Heart right ventricle (tissue), 16 donors: ENCODE results near the gene KIF26A. TPM values are rescaled to one million over a fixed set of nuclear protein-coding genes. Genes with fewer than 3 reads are reported as not detected.

Experiments used
- ATAC-seq, 8 donors: fragments of 200-7000 bp; cut with Tn5 transposase; one replicate each; pipeline ENCODE4 v1.9.1; 2020; ENCODE audit warnings: mild to moderate bottlenecking in 8 of 8, moderate library complexity in 8 of 8, moderate number of reproducible peaks in 1 of 8
- DNase-seq, 2 donors: peaks; one replicate each; pipeline ENCODE4 v3.0.0-alpha.2; 2020
- H3K27ac ChIP-seq, 10 donors: fragments of 200-600 bp; sonication (generic) in 2 of 10; one replicate each; pipeline versions ENCODE4 v1.5.0 to v1.8.0; 2020 to 2022; ENCODE audit warnings: mild to moderate bottlenecking in 3 of 10
- H3K27me3 ChIP-seq, 7 donors: fragments of 200-600 bp; one replicate each; pipeline ENCODE4 v1.8.0; 2021 to 2022; ENCODE audit warnings: mild to moderate bottlenecking in 2 of 7
- H3K36me3 ChIP-seq, 9 donors: fragments of 200-600 bp; sonication (generic) in 1 of 9; one replicate each; pipeline versions ENCODE4 v1.5.0 to v1.8.0; 2020 to 2022; ENCODE audit warnings: mild to moderate bottlenecking in 2 of 9
- H3K4me1 ChIP-seq, 9 donors: fragments of 200-600 bp; sonication (generic) in 1 of 9; one replicate each; pipeline versions ENCODE4 v1.5.0 to v1.8.0; 2020 to 2022; ENCODE audit warnings: mild to moderate bottlenecking in 4 of 9
- H3K4me3 ChIP-seq, 10 donors: fragments of 200-600 bp; sonication (generic) in 2 of 10; one replicate each; pipeline versions ENCODE4 v1.5.0 to v1.8.0; 2020 to 2022; ENCODE audit warnings: mild to moderate bottlenecking in 7 of 10, moderate library complexity in 2 of 10
- H3K9me3 ChIP-seq, 11 donors: fragments of 200-600 bp in 10 of 11; sonication (generic) in 2 of 11; one replicate each; pipeline versions ENCODE4 v1.5.0 to v1.8.0; 2013 to 2022; ENCODE audit warnings: mild to moderate bottlenecking in 2 of 11, control low read depth in 1 of 11, moderate library complexity in 1 of 11
- WGBS, 2 donors: extraction: QIAGEN DNeasy Blood & Tissue Kit; methylation state at CpG; one replicate each; pipeline ENCODE4 v1.1.7; 2013; ENCODE audit warnings: inconsistent platforms in 1 of 2; 5-methylcytosine and 5-hydroxymethylcytosine counted together
- intact Hi-C, 10 donors: fragments of 100-400 bp; cut with DNase I; formaldehyde crosslinking; loops; one replicate each; pipeline versions ENCODE4 v1.11.1 to v1.14.2; 2022
- polyA plus RNA-seq, 2 donors: library from polyadenylated mRNA; stranded (reverse); fragments of 200-250 nt; gene quantifications; one replicate each; pipeline ENCODE4 v1.2.3, GENCODE V29; 2013
- total RNA-seq, 10 donors: library from RNA; stranded (reverse); fragmentation: NEBNext Ultra II Directional in 3 of 10; extraction: Animal tissue kit (Norgen Biotek cat#: 25700) in 3 of 10; gene quantifications; one replicate each; pipeline versions ENCODE4 v1.2.1 to v1.2.4, GENCODE V29; 2021 to 2023
- TF ChIP-seq, protein P1 (sequence below), 9 donors: fragments of 200-600 bp; sonication (generic) in 2 of 9; IDR thresholded peaks; one replicate each; pipeline versions ENCODE4 v1.5.0 to v1.8.0; 2021 to 2022; ENCODE audit warnings: antibody characterized with exemption in 9 of 9, mild to moderate bottlenecking in 5 of 9, moderate library complexity in 1 of 9
- donor health status: Arrhythmogenic right ventricular cardiomyopathy.
- donor health status: ischemic (EF 13 %, LVEDD 7.1; RV severe dilation, severe dysfunction).
- donor health status: healthy with polysubstance abuse.
- donor health status: DM: no; HTN: yes; CAD: no.
- donor health status: DM: no; HTN: no; CAD: no.
- donor health status: ischemic (EF 25% LVEDD 6.9; RV normal size, moderate dysfunction).
- donor health status: ischemic (EF 25% LVEDD 5.7; RV mildly dilated, moderate dysfunction).
- donor health status: healthy.
- donor health status: DM: yes; HTN: yes; CAD: no.
- donor health status: Ischemic cardiomyopathy.
- donor health status: ischemic (EF 35%, LVEDD 5.7; RV mildly dilated, moderate dysfunction).
- donor health status: nonischemic (EF 11% LVEDD 7.7; RV severe dilation, severe dysfunction).
- donor health status: DM: yes; HTN: yes; CAD: no.
- donor health status: PGD.
- donor health status: ischemic (EF 29% LVEDD 5.4; RV normal size, mild dysfunction).
- donor health status: nonischemic (EF 23%, LVEDD 6.1; RV moderate dilation, normal function).

Gene KIF26A
- total and polyA plus RNA-seq, 12 donors, result 4.1 to 12.2 (median 6.6) TPM

DNA sequence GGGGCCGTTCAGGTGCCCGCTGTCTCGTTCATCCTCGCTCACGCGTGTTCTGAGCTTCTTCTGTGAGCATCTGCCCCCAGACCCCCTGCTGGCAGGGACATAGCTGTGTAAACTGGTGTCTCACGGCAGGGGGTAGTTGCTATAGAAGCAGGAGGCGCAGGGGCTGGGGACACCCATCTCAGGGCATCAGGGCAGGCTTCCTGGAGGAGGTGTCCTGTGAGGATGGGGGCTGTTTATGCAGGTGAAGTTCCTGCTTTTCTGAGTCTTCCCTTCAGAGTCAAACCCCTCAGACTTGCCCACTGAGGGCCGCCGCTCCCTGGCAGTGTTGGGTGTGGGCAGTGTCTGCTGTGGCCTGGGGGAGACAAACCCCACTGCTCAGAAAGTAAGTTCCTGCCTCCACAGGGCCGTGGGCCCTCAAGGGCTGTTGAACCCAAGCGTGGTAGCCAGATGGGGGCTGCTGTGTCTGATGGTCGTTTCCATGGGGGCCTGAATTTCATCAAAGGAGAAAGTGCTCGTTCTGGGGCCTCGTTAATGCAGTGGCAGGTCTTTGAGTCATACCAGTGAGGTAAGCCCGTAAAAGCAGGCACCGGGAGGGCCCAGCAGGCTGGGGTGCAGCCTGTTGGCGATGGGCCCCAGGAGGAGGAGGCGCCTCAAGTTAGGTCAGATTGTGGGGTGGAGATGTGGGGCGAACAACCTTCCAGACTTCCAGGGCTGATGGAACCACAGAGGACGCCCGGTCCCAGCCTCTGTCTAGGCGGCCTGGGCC lies 23.4 kb downstream of the KIF26A start:
- DNase-seq (no peak), ATAC-seq (no peak)
- H3K4me1 ChIP-seq, result peaks cover 0 to 22% (median 9%) of the 10 kb centered on the region in 9 donors
- TF ChIP-seq, protein P1, sequence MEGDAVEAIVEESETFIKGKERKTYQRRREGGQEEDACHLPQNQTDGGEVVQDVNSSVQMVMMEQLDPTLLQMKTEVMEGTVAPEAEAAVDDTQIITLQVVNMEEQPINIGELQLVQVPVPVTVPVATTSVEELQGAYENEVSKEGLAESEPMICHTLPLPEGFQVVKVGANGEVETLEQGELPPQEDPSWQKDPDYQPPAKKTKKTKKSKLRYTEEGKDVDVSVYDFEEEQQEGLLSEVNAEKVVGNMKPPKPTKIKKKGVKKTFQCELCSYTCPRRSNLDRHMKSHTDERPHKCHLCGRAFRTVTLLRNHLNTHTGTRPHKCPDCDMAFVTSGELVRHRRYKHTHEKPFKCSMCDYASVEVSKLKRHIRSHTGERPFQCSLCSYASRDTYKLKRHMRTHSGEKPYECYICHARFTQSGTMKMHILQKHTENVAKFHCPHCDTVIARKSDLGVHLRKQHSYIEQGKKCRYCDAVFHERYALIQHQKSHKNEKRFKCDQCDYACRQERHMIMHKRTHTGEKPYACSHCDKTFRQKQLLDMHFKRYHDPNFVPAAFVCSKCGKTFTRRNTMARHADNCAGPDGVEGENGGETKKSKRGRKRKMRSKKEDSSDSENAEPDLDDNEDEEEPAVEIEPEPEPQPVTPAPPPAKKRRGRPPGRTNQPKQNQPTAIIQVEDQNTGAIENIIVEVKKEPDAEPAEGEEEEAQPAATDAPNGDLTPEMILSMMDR (IDR thresholded peaks at IDR 0.05), result no peak
- 93 to 94% methylated on average over 23 of the region's 23 CpGs for WGBS, 2 donors
- no peak overlapping the region for H3K27ac ChIP-seq
- intact Hi-C loops, result no loop called here
- peaks cover 0 to 19% (median 0%) of the 10 kb centered on the region in 9 donors for H3K36me3 ChIP-seq
- H3K4me3 ChIP-seq, result no peak overlapping the region
- H3K27me3 ChIP-seq, result no peaks in the 10 kb centered on the region
- no peaks in the 10 kb centered on the region for H3K9me3 ChIP-seq

DNA sequence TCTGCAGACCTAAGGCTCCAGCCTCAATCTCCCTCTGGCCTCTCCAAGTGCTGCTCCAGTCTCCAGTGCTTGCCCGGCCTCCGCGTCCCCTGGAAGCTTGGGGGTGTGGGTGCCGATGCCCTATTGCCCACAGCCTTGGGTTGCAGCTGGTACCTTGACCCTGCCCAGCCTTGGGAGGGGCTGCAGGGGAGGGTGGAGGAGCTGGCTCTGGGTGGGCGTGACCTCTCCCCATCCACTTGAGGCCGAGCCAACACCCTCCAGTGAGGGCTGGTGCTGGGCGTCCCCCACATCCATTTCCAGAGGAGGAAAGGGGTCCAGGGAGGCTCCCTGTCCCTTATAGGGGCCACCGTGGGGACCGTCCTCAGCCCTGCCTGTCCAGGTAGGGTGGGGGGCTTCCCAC lies 24.1 kb downstream of the KIF26A start:
- H3K9me3 ChIP-seq, result no peaks in the 10 kb centered on the region
- peaks cover 0 to 24% (median 0%) of the 10 kb centered on the region in 9 donors for H3K36me3 ChIP-seq
- ATAC-seq (no peak), DNase-seq (no peak)
- intact Hi-C loops, result no loop called here
- H3K27me3 ChIP-seq, result no peaks in the 10 kb centered on the region
- TF ChIP-seq, protein P1 (IDR thresholded peaks at IDR 0.05), result no peak
- no peak overlapping the region for H3K4me3 ChIP-seq
- no peak overlapping the region for H3K27ac ChIP-seq
- H3K4me1 ChIP-seq, result peaks cover 0 to 20% (median 9%) of the 10 kb centered on the region in 9 donors
- WGBS, 2 donors, result 88 to 93% methylated on average over 9 of the region's 9 CpGs

DNA sequence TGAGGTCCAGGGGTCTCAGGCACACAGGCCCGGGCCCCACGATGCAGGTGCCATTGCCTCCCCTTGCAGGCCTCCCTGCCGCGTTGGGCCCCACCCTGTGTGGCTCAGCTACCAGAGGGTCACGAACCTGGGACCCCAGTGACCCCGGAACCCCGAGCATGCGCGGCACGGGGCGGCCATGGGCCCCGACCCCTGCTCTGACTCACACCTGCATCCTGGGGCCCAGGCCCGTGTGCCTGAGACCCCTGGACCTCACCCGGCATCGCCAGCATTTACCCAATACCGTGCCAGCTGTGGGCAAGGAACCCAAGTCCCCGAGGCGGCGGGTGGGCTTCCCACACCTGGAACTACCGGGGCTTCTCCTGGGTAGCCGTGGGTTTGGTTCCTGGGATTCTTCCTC lies 25.2 kb downstream of the KIF26A start:
- ATAC-seq (no peak), DNase-seq (no peak)
- Histone ChIP-seq H3K9me3 (no peaks in the 10 kb centered on the region), H3K4me1 (peaks cover 0 to 19% (median 12%) of the 10 kb centered on the region in 9 donors), H3K27me3 (no peaks in the 10 kb centered on the region), H3K36me3 (peaks cover 0 to 16% (median 0%) of the 10 kb centered on the region in 9 donors), H3K27ac (no peak overlapping the region), H3K4me3 (no peak overlapping the region)
- WGBS, 2 donors, result 84 to 88% methylated on average over 21 of the region's 21 CpGs
- intact Hi-C loops, result no loop called here
- TF ChIP-seq, protein P1 (IDR thresholded peaks at IDR 0.05), result no peak

DNA sequence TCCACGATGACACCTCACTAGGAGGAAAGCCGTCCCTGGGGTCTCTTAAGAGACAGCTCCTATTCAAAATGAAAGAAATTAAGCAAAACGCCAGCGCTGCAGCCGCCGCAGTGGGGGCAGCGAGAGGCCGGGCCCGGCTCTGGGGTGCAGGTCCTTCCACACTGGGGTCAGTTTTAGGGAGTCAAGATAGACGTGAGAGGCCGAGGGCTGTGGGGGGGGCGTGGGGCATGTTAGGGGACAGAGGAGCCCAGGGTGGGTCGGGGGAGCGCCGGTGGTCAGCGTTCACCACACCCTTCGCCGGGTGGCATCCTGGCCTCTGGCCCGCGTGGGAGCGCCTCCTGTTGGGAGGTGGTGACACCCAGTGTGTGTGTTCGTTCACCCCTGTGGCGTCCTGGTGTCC lies 25.7 kb downstream of the KIF26A start:
- no peak overlapping the region for H3K27ac ChIP-seq
- intact Hi-C loops, result no loop called here
- TF ChIP-seq, protein P1 (IDR thresholded peaks at IDR 0.05), result no peak
- WGBS, 2 donors, result 81 to 83% methylated on average over 22 to 23 of the region's 23 CpGs
- no peaks in the 10 kb centered on the region for H3K27me3 ChIP-seq
- ATAC-seq (no peak), DNase-seq (no peak)
- H3K9me3 ChIP-seq, result no peaks in the 10 kb centered on the region
- peaks cover 0 to 11% (median 0%) of the 10 kb centered on the region in 9 donors for H3K36me3 ChIP-seq
- H3K4me3 ChIP-seq, result no peak overlapping the region
- peaks cover 0 to 19% (median 11%) of the 10 kb centered on the region in 9 donors for H3K4me1 ChIP-seq
